Endothelial cell of umbilical vein (primary cell): ENCODE data around the gene C16orf89.

Source experiments
- EZH2 ChIP-seq: IDR thresholded peaks from 2 replicates; pipeline ENCODE4 v1.6.1; 2012; ENCODE audit warnings: borderline replicate concordance, low read depth, mild to moderate bottlenecking, moderate library complexity, low read length, inconsistent platforms; ENCODE audit not compliant: severe bottlenecking
- POLR2A ChIP-seq: IDR thresholded peaks from 2 replicates; pipeline ENCODE4 v1.6.1; 2012; ENCODE audit warnings: low read depth, mild to moderate bottlenecking, control low read depth, low read length

DNA sequence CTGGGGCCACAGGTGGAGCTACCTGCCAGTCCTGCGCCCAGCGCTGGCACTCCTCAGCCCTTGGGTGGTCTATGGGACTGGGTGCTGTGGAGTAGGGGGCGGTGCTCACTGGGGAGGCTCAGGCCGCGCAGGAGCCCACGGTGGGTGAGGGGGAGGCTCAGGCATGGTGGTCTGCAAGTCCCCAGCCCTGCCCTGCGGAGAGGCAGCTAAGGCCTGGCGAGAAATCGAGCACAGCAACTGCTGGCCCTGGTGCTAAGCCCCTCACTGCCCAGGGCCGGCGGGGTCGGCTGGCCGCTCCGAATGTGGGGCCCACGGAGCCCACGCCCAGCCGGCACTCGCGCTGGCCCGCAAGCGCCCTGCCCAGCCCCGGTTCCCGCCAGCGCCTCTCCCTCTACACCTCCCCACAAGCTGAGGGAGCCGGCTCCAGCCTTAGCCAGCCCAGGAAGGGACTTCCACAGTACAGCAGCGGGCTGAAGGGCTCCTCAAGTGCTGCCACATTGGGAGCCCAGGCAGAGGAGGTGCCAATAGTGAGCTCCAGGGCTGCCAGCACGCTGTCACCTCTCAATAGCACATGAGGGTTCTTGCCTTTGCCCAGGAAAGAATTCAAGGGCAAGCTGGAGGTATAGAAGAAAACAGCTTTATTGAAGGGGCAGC, 42.9 kb upstream of the C16orf89 start:
- TF ChIP-seq POLR2A (no peak), EZH2 (no peak)
